ENCODE measurements around the gene ATF2. TPM values are rescaled to one million over a fixed set of nuclear protein-coding genes. Genes with fewer than 3 reads are reported as not detected.

Gene ATF2
- total and polyA plus RNA-seq, 2 of the 8 experiments (the other 6 are each of a cell fraction or from before 2014, with no cell fraction given), result 31.2 to 46.5 TPM

GRCh38 chr2:175064797-175065196 is 103.2 kb downstream of the ATF2 start (continued):
- TF ChIP-seq CHD7 (IDR thresholded peaks at IDR 0.05; ENCODE audit: insufficient replicate concordance, low read length) (no peak), RBBP5 (IDR thresholded peaks at IDR 0.05; ENCODE audit: borderline replicate concordance, low read depth, low read length) (no peak), TAF1 (IDR thresholded peaks at IDR 0.05; ENCODE audit: low read depth, low read length) (no peak), SRF (IDR thresholded peaks at IDR 0.05; ENCODE audit: low read depth, low read length) (no peak), SIN3A (conservative IDR thresholded peaks at IDR 0.05 in 1 of 2, IDR thresholded peaks at IDR 0.05 in 1 of 2; ENCODE audit: low read depth in 1 of 2, low read length in 2 of 2) (no peak), SP2 (IDR thresholded peaks at IDR 0.05; ENCODE audit: low read length) (no peak), HDAC6 (IDR thresholded peaks at IDR 0.05; ENCODE audit: low read depth, low read length) (no peak), YY1 (IDR thresholded peaks at IDR 0.05; ENCODE audit: low read depth, low read length) (no peak)
- TF ChIP-seq, protein P1, sequence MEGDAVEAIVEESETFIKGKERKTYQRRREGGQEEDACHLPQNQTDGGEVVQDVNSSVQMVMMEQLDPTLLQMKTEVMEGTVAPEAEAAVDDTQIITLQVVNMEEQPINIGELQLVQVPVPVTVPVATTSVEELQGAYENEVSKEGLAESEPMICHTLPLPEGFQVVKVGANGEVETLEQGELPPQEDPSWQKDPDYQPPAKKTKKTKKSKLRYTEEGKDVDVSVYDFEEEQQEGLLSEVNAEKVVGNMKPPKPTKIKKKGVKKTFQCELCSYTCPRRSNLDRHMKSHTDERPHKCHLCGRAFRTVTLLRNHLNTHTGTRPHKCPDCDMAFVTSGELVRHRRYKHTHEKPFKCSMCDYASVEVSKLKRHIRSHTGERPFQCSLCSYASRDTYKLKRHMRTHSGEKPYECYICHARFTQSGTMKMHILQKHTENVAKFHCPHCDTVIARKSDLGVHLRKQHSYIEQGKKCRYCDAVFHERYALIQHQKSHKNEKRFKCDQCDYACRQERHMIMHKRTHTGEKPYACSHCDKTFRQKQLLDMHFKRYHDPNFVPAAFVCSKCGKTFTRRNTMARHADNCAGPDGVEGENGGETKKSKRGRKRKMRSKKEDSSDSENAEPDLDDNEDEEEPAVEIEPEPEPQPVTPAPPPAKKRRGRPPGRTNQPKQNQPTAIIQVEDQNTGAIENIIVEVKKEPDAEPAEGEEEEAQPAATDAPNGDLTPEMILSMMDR (IDR thresholded peaks at IDR 0.05; ENCODE audit: control extremely low read depth in 1 of 3, insufficient read depth in 1 of 3, low read depth in 1 of 3, low read length in 3 of 3), result no peak
